ENCODE measurements around the gene BANF2. TPM values are rescaled to one million over a fixed set of nuclear protein-coding genes. Genes with fewer than 3 reads are reported as not detected.

BANF2 gene
- total and polyA plus RNA-seq, 2 of the 13 experiments (the other 11 are each of a cell fraction or from before 2014, with no cell fraction given) = 0.35 TPM; not detected in 1

- peak; percentile 95; the same call in 1 of the 2 replicates for TF ChIP-seq ZNF761 (CRISPR knock-in tag; conservative IDR thresholded peaks at IDR 0.05)
- no peak; the same call in 1 of the 2 replicates for TF ChIP-seq SPEN (CRISPR knock-in tag; IDR thresholded peaks at IDR 0.05; ENCODE audit: low read depth)
- TF ChIP-seq PRDM4 (CRISPR knock-in tag; IDR thresholded peaks at IDR 0.05; ENCODE audit: borderline replicate concordance) = no peak
- TF ChIP-seq ZSCAN21 (CRISPR knock-in tag; IDR thresholded peaks at IDR 0.05; ENCODE audit: borderline replicate concordance) = 0 out of 2 replicates have a peak, but pooled peaks have one; percentile 29
- TF ChIP-seq, protein P1, sequence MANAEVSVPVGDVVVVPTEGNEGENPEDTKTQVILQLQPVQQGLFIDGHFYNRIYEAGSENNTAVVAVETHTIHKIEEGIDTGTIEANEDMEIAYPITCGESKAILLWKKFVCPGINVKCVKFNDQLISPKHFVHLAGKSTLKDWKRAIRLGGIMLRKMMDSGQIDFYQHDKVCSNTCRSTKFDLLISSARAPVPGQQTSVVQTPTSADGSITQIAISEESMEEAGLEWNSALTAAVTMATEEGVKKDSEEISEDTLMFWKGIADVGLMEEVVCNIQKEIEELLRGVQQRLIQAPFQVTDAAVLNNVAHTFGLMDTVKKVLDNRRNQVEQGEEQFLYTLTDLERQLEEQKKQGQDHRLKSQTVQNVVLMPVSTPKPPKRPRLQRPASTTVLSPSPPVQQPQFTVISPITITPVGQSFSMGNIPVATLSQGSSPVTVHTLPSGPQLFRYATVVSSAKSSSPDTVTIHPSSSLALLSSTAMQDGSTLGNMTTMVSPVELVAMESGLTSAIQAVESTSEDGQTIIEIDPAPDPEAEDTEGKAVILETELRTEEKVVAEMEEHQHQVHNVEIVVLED (CRISPR knock-in tag; IDR thresholded peaks at IDR 0.05; ENCODE audit: borderline replicate concordance) = peak; percentile 30; the same call in 1 of the 2 replicates
- peak; percentile 93; the same call in 1 of the 2 replicates for TF ChIP-seq ZBED4 (CRISPR knock-in tag; IDR thresholded peaks at IDR 0.05; ENCODE audit: borderline replicate concordance)
- no peak for TF ChIP-seq ZNF468 (CRISPR knock-in tag; IDR thresholded peaks at IDR 0.05)
- peak; percentile 99 for TF ChIP-seq ZSCAN25 (CRISPR knock-in tag; IDR thresholded peaks at IDR 0.05)
- TF ChIP-seq, protein P2, sequence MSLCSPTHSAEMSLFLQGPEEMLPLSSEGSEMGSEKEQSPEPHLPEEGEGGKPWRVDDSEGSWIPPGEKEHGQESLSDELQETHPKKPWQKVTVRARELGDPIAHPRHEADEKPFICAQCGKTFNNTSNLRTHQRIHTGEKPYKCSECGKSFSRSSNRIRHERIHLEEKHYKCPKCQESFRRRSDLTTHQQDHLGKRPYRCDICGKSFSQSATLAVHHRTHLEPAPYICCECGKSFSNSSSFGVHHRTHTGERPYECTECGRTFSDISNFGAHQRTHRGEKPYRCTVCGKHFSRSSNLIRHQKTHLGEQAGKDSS (CRISPR knock-in tag; IDR thresholded peaks at IDR 0.05; ENCODE audit: borderline replicate concordance, low read depth) = peak; percentile 89
- TF ChIP-seq ZNF12 (CRISPR knock-in tag; IDR thresholded peaks at IDR 0.05) = peak; percentile 86; the same call in 1 of the 2 replicates
- TF ChIP-seq ZNF251 (CRISPR knock-in tag; IDR thresholded peaks at IDR 0.05) = no peak
- TF ChIP-seq SP1 (IDR thresholded peaks at IDR 0.05) = no peak
- no peak for TF ChIP-seq SP1 (CRISPR knock-in tag; IDR thresholded peaks at IDR 0.05)
- no peak for TF ChIP-seq PHF5A (CRISPR knock-in tag; IDR thresholded peaks at IDR 0.05; ENCODE audit: low read depth, unreplicated experiment)
- TF ChIP-seq RXRB (CRISPR knock-in tag; IDR thresholded peaks at IDR 0.05; ENCODE audit: borderline replicate concordance) = peak; percentile 91
- peak; percentile 88; the same call in 1 of the 2 replicates for TF ChIP-seq ZNF670 (CRISPR knock-in tag; IDR thresholded peaks at IDR 0.05; ENCODE audit: borderline replicate concordance)
- TF ChIP-seq KLF13 (CRISPR knock-in tag; IDR thresholded peaks at IDR 0.05) = no peak
- peak; percentile 43; the same call in 1 of the 2 replicates for TF ChIP-seq ZBTB38 (CRISPR knock-in tag; IDR thresholded peaks at IDR 0.05)
These were observed 71.6 kb downstream of the BANF2 start (continued) for GRCh38 chr20:17771206-17772004.

Data from HepG2 (cell line).